HG03159 (cell line): Measurements from ENCODE around the gene CD9.

Experiments
- ATAC-seq: cut with Tn5 transposase; IDR thresholded peaks from one replicate; pipeline ENCODE4 v1.9.1; 2021; ENCODE audit warnings: mild to moderate bottlenecking, moderate library complexity; ENCODE audit not compliant: unreplicated experiment

CD9 gene

GRCh38 chr12:6216581-6216980 lies 16.4 kb downstream of the CD9 start:
- no peak for ATAC-seq

- no peak for ATAC-seq
These were observed 18.2 kb downstream of the CD9 start for GRCh38 chr12:6218347-6218925.

GRCh38 chr12:6219980-6220379 lies 19.8 kb downstream of the CD9 start:
- no peak for ATAC-seq

- no peak for ATAC-seq
These were observed 20.9 kb downstream of the CD9 start for GRCh38 chr12:6221146-6221545.

- no peak for ATAC-seq
These were observed 22.0 kb downstream of the CD9 start for GRCh38 chr12:6222078-6222654.

GRCh38 chr12:6223545-6223944 lies 23.3 kb downstream of the CD9 start:
- ATAC-seq, result no peak

- no peak for ATAC-seq
These were observed 24.4 kb downstream of the CD9 start for GRCh38 chr12:6224550-6224949.

- ATAC-seq, result no peak
These were observed 25.4 kb downstream of the CD9 start for GRCh38 chr12:6225630-6226001.

- ATAC-seq, result no peak
These were observed 25.9 kb downstream of the CD9 start for GRCh38 chr12:6226002-6226678.

- no peak for ATAC-seq
These were observed 26.5 kb downstream of the CD9 start for GRCh38 chr12:6226679-6227051.

GRCh38 chr12:6228535-6229223 lies 28.5 kb downstream of the CD9 start:
- no peak for ATAC-seq

- ATAC-seq, result no peak
These were observed 29.3 kb downstream of the CD9 start for GRCh38 chr12:6229224-6230218.

- ATAC-seq, result peak; percentile 48
These were observed 30.3 kb downstream of the CD9 start for GRCh38 chr12:6230321-6231110.

- ATAC-seq, result no peak
These were observed 31.4 kb downstream of the CD9 start for GRCh38 chr12:6231359-6232268.

GRCh38 chr12:6233121-6233971 lies 33.1 kb downstream of the CD9 start:
- no peak for ATAC-seq

GRCh38 chr12:6234214-6234613 lies 34.0 kb downstream of the CD9 start:
- ATAC-seq, result no peak

- ATAC-seq, result no peak
These were observed 34.7 kb downstream of the CD9 start for GRCh38 chr12:6234906-6235305.

GRCh38 chr12:6235499-6235898 lies 35.3 kb downstream of the CD9 start:
- ATAC-seq, result no peak
